HG02571 (cell line): ENCODE data around the gene ZNF92.
"Not testable (repeated sequence)": the region's sequence is repeated elsewhere in the genome, so short reads cannot be mapped to it uniquely, and the experiment has no call there.

Experiments used
- ATAC-seq: cut with Tn5 transposase; IDR thresholded peaks from one replicate; pipeline ENCODE4 v1.9.1; 2021; ENCODE audit warnings: mild to moderate bottlenecking, moderate library complexity; ENCODE audit not compliant: unreplicated experiment

The ZNF92 gene

DNA sequence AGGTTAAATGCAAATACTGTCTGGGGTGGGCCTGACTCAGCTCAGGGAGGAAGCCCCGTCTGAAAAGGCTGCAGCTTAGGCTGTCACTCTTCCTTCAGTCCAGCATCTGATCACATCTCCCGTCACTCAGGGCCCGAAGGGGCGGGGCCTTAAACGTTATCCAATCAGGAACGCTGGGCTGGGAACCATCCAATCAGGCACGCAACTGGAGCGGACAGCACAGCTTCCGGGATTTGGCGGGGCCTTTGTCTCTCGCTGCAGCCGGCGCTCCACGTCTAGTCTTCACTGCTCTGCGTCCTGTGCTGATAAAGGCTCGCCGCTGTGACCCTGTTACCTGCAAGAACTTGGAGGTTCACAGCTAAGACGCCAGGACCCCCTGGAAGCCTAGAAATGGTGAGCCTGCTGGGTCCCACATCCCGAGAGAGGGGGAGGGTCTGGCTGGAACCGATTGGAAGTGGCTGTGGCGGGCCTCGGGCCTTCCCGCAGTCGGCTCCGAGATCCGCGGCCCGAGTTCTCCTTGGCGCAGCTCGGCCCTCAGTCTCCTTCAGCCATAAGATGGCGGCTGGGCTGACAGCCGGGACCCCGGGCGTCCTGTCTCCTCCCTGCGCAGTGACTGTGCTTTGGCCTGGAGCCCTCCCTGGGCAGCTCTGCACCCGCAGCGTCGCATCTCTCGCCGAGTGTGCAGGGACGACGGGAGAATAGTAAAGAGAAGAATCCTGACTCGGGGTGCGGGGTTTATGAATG lies at the start of gene ZNF92:
ZNF92 (plus strand) TSS at position 248 of the 744 bp plus-strand sequence; CDS start at position 391, 143 bp downstream.
- peak; percentile 99 for ATAC-seq

DNA sequence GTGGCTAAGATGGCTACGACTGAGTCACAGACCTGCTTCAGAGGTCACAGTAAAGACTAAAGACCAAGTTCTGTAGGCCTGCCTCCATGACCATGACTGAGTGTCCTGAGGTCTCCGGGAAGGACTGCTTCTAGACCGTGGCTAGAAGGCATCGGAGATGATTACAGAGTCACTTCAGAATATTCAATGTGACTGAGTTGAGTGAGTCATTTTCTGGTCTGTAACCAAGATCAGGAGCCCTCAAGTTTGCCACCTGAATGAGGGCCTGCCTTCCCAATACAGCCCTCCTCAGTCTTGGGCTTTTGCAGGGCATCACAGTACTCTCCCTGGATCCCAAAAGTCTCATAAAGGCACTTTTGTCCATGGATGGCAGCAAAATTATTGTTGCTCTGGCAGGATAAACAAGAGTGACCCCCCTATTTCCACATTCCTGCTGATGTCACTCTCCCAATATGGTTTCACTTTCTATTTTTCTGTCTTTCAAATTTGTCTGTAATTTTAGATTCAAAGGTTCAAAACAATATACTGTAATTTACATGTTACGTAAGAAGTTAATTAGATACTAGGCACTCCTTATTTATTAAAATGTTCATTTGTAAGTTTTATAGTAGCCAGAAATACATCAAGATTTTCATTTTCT lies 47.7 kb upstream of the ZNF92 start:
- no peak for ATAC-seq

DNA sequence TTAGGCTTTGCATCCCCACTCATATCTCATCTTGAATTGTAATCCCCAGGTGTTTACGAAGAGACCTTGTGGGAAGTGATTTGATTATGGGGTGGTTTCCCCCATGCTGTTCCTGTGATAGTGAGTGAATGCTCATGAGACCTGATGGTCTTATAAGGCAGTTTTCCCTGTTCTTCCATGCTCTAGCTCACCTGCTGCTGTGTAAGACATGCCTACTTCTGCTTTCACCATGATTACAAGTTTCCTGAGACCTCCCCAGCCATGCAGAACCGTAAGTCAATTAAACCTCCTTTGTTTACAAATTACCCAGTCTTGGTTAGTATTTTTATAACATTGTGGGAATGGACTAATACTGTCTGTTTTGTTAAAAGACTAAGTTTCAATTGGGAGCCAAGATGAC lies 35.3 kb upstream of the ZNF92 start:
- ATAC-seq = no peak

DNA sequence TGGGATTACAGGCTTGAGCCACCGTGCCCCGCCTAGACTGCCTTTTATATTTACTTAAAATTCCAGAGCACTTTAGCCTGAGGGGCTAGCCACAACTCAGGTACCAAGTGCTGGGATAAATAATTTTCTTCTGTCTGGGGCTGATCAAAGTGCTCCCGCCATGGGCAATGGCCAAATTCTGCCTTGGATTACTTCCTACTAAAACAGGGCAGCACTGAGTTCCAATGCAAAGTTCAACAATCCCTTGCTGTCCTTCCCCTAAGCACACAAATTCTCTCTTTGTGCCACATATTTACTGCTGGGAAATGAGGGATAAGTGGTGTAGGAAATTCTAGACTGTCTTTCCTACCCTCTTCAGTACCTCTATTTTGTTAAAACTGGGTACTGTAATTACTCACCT lies 34.4 kb upstream of the ZNF92 start:
- ATAC-seq = no peak

DNA sequence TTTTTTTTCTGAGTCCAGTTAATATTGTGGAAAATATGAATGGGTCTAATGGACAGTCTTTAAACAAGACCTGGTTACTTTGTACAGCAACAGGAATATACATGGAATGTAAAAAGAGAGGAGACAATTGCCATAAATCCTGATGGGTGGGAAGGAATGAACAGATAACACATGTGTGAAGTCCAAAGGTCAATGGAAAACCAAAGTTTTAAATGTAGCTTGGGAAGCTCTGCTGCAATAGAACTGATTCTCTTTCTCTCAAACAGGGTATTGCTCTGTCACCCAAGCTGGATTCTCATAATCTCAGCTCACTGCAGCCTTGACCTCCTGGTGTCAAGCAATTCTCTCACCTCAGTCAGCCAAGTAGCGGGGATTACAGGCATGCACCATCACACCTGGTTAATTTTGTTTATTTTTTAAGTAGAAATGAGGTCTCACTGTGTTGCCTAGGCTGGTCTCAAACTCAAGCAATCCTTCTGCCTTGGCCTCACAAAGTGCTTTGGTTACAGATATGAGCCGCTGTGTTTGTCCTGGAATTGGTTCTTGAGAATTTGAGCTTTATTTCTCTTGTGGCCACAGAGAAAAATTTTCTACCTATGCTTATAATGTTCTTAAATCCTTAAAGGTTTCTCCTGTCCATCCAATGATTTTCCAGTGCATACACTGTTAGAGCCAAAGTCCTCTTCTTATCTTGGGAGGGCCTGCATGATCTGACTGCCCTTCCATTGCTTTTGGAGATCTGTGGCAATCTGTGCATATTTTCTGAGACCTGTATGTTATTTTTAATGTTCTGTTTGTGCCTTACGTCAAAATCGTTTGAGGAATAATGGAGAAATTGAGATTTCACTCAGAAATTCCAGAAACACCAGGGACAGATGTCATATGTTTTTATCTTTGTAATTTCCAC lies 30.7 kb upstream of the ZNF92 start:
- no peak for ATAC-seq

DNA sequence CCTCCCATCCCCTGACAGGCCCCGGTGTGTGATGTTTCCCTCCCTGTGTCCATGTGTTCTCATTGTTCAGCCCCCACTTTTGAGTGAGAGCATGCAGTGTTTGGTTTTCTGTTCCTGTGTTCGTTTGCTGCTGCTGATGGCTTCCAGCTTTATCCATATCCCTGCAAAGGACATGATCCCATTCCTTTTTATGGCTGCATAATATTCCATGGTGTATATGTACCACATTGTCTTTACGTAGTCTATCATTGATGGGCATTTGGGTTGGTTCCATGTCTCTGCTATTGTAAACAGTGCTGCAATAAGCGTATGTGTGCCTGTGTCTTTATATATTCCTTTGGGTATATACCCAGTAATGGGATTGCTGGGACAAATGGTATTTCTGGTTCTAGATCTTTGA lies 29.1 kb upstream of the ZNF92 start:
- ATAC-seq = not testable (repeated sequence)

DNA sequence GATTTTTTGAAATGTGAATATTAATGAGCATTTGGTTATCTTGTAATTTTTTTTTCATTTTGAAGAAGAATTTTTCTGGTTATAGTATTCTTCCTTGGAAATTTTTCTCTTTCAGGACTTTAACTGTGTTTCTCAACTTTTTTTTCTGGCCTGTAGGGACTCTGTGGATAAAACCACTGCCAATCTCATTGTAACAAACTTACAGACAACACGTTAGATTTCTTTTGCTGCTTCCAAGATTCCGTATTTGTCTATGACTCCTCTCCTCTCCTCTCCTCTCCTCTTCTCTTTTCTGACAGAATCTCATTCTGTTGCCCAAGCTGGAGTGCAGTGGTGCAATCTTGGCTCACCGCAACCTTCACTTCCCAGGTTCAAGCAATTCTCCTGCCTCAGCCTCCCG lies 19.4 kb upstream of the ZNF92 start:
- ATAC-seq = no peak

DNA sequence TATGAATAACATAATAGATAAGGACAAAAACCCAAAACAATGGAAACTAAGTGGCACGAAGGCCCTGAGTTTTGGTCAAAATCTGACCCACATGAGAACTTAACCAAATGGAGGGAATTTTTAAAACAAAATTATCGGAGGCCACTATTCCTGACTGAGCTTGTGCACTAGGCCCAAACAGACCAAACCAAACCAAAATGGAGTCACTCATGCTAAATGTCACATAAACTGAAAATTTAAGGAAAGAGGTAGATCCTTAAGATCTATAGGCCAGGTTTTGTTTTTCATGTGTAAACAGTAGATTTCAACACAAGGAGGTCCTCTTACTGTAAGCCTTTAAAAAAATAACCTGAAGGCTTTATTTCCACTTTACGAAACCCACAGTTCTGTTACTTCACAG lies 3.8 kb upstream of the ZNF92 start:
- no peak for ATAC-seq

DNA sequence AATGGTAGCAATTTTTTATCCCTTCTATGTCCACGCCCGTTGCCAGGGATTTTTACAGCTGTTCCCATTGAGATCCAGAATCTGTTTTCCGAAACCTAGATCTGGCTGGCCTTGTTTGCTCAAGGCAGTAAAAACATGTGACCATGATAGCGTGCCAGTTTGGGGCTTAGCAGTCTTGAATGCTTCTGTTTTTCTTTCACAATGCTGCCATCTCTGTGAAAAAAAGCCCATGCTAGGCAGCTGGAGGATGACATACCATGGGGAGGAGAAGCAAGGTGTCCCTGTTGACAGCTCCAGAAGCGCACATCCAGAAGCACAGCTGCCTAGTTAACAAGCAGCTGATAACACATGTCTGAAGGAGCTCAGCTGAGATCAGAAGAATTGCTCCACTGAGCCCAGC lies 2.2 kb upstream of the ZNF92 start:
- no peak for ATAC-seq

DNA sequence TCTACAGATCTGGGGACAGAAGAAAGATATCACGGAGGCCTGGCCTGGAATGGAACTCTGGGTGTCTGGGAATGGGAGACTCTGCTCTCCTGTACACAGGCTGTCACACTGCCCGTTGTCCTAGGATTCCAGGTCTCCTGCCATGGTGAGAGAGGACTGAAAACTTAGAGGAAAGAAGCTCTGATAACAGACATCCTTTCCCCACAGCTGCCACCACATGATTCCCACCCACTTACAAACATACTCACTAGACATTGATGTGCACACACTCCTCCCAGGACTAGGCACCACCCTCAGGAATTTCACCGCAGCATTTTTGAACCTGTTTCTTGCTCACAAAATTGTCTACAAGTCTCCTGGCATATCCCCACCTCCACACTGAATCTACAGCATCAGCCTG lies 5.7 kb downstream of the ZNF92 start:
- no peak for ATAC-seq

DNA sequence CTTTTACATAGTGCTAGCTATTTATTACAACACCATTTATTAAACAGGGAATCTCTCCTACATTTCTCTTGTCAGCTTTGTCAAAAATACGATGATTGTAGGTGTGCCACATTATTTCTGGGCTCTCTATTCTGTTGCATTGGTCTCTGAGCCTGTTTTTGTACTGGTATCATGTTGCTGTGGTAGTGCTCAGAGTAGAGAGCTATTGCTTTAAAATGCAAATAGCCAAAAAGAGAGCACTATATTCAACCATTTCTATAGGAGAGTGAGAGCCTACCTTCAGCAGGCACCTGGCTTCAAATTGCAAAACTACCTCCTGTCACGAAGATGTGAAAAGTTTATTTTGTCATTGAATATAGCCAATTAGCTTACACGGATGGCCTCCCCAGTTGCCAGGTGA lies 8.1 kb downstream of the ZNF92 start:
- no peak for ATAC-seq

DNA sequence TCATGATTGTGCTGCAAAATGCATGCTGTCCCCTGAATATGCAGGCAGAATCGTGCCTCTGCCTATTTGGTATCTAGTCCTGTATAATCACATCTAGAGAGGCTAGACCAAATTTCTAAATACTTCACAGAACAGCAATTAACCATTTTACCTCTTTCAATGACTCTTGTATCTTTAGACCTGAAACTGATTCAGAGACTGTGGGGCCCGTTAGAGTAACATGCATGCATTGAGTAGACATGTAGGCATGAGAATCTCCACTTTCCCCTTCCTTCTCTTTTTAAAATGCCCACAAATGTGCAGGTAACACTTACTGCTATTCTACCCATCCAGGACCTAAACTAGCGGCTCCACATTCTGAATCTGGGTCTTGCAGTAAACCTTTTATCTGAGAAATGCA lies 8.8 kb downstream of the ZNF92 start:
- ATAC-seq = no peak

DNA sequence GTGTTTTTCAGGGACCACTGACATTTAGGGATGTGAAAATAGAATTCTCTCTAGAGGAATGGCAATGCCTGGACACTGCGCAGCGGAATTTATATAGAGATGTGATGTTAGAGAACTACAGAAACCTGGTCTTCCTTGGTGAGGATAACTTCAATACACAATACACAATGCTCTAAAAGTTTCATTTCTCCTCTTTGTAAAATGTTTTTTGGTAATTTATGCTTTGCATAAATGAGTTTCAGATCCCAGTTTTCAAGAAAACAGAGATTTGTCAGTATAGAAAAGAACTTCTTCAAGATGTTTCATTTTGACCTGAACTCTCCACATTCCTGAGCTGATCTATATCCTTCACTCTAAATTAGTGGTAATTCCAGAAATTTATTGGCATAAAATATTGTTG lies 14.2 kb downstream of the ZNF92 start:
- no peak for ATAC-seq

DNA sequence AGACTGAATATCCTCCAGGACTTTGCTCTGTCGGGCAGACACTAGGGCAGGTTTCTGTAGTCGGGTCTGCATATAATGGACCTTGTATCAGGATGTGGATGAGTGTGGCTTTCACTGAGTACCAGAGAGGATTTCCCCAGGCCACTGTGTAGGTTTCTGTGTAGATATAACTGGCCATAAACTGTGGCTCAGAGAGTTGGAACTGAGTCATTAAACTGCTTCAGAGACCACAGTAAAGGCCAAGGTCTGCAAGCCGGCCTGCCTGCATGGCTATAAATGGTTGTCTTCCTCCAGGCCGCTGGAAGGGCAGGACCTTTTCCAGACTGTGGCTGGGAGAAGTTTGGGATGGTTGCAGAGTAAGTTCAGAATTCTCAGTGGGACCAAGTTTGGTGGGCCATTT lies 16.9 kb downstream of the ZNF92 start:
- ATAC-seq = no peak

DNA sequence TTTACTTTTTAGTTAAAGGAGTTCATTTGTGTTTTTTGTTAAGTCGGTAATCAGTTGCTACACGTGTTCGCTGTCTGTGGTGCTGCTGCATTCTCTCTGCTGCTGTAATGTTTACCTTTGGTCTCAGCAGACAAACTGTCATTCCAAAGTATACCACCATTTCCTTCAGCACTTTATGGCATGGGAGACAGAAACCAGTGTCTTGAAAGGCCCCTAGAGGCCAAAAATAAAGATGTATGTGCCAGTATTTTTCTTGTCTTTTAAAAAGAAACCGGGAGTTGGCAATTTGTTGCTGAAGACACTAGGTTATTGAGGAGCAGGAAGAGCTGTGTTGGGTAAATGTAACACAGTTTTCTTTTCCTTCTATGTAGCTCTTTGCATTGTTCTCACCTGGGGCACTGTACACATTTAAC lies 24.1 kb downstream of the ZNF92 start:
- ATAC-seq = no peak

DNA sequence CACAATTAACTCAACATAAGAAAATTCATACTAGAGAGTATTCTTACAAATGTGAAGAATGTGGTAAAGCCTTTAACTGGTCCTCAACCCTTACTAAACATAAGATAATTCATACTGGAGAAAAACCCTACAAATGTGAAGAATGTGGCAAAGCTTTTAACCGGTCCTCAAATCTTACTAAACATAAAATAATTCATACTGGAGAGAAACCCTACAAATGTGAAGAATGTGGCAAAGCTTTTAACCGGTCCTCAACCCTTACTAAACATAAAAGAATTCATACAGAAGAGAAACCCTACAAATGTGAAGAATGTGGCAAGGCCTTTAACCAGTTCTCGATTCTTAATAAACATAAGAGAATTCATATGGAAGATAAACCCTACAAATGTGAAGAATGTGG lies 25.0 kb downstream of the ZNF92 start:
- ATAC-seq = not testable (repeated sequence)

DNA sequence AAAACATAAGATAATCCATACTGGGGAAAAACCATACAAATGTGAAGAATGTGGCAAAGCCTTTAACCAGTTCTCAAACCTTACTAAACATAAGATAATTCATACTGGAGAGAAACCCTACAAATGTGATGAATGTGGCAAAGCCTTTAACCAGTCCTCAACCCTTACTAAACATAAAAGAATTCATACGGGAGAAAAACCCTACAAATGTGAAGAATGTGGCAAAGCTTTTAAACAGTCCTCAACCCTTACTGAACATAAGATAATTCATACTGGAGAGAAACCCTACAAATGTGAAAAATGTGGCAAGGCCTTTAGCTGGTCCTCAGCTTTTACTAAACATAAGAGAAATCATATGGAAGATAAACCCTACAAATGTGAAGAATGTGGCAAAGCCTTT lies 25.4 kb downstream of the ZNF92 start:
- ATAC-seq = not testable (repeated sequence)

DNA sequence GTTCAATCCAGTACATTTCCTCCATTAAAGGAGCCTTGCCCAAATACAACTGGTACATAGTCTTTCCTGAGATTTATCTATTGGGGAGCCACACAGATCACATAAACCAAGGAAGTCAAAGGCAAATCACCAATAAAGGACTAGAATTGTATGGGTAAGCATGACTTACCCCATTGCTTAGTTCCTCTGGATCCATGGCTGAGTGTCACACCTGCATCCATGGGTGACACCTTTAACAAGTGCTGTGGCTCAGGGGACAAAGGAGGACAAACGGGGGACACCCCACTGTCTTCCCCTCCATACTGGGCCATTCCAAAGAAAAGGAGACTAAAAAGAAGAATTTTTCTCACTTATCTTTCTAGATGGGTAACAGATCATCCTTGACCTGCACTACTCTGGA lies 30.4 kb downstream of the ZNF92 start:
- no peak for ATAC-seq

DNA sequence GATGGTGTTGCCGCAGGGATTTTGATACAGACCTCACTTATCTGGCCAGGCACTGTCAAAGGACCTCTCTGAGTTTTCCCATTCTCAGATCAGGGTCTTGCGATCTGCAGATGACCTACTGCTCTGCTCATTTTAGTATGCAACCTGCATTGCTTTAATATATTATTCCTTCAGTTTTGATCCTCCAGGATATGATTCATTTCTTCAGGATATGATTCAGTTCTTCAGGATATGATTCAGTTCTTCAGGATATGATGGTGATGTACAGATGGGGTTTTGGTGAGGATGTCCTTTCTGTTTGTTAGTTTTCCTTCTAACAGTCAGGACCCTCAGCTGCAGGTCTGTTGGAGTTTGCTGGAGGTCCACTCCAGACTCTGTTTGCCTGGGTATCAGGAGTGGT lies 33.1 kb downstream of the ZNF92 start:
- not testable (repeated sequence) for ATAC-seq

DNA sequence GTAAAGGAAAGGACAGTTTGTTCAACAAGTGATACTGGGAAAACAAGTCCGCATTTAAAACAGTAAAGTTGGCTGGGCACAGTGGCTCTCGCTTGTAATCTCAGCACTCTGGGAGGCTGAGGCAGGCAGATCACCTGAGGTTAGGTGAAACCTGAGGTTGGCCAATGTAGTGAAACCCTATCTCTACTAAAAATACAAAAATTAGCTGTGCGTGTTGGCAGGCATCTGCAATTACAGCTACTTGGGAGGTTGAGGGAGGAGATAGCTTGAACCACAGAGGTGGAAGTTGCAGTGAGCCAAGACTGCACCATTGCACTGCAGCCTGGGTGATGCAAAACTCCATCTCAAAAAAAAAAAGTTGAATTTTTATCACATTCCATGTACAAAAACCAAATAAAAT lies 35.7 kb downstream of the ZNF92 start:
- ATAC-seq = no peak

DNA sequence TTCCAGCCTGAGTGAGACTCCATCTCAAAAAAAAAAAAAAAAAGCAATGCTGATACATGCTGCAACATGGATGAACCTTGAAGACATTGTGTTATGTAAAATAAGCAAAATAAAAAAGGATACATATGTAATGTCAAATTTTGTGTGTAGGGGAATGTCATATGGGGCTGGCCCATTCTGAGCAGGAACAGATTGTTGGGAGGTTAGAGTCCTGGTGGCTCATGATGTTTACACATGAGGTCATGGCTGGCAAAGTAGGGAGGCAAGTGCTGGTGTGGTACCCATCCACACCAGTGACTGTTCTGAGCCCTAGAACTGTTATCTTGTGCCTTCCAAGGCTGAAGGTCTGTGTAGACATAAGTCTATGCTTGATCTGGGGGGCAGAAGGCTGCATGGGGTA lies 37.6 kb downstream of the ZNF92 start:
- no peak for ATAC-seq

DNA sequence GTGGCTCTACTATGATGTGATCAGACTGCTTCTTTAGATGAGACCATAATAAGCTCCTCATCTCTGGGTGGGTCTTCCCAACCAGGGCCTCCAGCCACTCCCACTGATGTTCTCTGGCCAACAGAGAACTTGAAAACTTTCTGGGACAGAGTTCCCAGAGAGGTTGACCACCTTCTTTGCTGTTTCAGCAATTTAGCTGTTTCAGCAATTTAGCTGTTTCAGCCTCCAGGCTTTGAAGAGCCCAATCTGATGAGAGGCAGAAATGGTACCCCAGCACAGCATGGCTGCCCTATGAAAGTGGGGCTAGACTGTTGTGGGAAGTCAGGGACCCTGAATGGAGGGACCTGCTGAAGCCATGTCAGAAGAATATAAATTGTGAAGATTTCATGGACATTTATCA lies 49.0 kb downstream of the ZNF92 start:
- no peak for ATAC-seq
